Effector CD4-positive, alpha-beta T cell (primary cell): ENCODE results near the gene WT1.

ENCODE experiments used
- DNase-seq: peaks from one replicate; pipeline ENCODE4 v3.0.0-alpha.2; 2020

Gene WT1

GRCh38 chr11:32420937-32421901 is 14.1 kb downstream of the WT1 start:
- peak; percentile 12 for DNase-seq

- DNase-seq, result no peak
Observed at GRCh38 chr11:32420139-32420538, 15.2 kb downstream of the WT1 start.

DNA sequence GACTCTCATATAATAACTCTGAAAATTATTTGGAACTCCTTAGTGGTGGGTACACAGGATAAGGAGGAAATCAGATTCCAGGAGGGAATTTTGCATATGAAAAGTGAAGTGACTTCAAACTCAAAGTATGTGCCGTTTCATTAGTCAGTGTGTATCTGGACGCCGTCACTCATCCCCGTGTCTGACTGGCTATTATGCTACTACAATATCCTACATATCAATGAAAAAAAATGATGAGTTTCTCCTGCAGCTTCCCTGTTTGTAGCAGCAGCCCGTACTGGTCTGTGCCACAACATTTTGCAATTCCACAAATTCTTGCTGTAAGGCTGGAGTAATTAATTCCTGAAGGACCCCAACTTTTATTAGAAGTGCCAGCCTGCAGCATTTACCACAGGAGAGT is 16.5 kb downstream of the WT1 start:
- no peak for DNase-seq

DNA sequence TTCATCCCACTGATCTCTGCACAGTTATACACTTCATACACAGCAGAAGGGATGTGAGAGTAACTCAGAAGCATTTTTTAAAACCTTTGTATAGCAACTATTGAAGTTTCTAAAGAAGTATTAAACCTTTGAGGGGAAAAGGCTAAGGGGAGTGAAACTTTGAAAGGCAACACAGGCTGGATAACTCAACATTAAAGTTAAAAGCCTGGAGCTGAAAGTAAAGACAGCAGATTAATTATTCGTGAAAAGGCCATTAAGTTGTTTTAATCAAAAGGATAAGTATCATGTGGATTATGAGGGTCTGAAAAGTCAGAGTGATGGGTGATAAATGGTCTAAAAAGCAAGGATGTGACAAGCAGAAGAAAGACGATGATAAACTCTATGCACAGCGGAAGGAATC is 17.5 kb downstream of the WT1 start:
- no peak for DNase-seq

DNA sequence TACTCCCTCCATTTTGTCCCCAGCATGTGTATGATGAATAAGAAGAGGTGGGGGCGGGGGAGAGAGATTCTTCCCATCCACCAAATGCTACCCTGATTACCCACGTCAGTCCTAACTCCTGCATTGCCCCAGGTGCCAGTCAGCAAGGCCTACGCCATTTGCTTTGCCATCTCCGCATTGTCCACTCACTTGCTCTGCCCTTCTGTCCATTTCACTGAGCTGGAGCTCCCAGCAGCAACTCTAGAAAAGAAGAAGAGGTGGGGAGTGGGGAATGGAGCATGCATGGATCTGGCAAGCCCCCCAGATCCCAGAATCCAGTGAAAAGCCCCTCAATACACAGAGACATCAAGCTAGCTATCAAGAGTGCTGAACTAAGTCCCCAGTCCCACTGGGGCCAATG is 19.0 kb downstream of the WT1 start:
- no peak for DNase-seq

GRCh38 chr11:32414925-32415324 is 20.4 kb downstream of the WT1 start:
- DNase-seq, result no peak

DNA sequence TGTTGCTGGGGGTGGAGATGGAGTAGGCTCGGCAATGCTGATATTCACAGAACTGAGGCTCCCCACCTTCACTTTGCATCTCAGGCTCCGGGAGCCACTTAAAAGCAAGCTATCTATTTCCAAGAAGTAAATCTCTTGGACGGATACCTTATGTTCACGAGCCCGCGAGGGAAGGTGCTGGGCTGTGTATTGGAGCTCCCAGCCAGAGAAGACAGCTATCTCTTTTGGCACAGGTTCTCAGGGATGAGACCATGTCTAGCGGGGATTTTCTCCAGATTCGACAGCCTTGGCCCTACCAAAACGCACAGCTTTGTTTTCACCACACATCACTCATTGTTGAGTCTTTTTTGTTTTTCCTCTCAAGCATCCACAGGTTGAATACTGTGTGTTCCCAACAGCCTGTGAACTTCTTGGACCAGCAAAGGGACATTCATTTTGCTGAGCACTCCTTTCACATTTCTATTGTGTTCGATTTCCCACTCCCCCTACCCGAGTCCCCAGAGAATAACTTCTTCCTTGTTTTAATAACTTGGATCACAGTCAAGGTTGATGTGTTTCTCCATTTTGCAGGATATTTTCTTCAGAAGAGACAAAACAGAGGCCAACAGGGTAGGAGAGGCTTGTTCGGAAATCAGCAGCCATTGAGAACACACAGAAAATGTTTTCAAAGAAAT is 23.3 kb downstream of the WT1 start:
- no peak for DNase-seq

GRCh38 chr11:32405592-32405991 is 29.7 kb downstream of the WT1 start:
- no peak for DNase-seq

DNA sequence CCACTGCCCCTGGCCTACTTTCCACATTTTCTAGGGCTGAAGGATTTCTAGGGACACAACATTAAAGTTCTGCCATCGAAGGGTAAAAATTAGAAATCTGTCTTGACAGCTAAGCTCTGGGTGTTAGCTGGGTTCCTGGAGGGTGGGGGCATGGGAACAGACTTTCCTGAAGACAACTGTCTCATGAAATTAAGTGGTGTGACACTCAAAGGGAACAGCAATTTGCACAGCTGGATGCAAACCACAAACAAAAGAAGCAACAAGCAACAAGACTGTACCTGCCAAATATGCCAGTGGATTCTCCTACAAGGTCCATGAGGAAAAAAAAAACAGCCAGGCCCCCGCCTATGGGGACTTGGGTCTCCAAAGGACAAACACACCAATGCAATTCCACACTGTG is 32.5 kb downstream of the WT1 start:
- no peak for DNase-seq

GRCh38 chr11:32400670-32401369 is 34.5 kb downstream of the WT1 start:
- no peak for DNase-seq

GRCh38 chr11:32400196-32400595 is 35.1 kb downstream of the WT1 start:
- DNase-seq, result no peak

- no peak for DNase-seq
Observed at GRCh38 chr11:32396991-32397390, 38.3 kb downstream of the WT1 start.

- no peak for DNase-seq
Observed at GRCh38 chr11:32396331-32396730, 39.0 kb downstream of the WT1 start.

DNA sequence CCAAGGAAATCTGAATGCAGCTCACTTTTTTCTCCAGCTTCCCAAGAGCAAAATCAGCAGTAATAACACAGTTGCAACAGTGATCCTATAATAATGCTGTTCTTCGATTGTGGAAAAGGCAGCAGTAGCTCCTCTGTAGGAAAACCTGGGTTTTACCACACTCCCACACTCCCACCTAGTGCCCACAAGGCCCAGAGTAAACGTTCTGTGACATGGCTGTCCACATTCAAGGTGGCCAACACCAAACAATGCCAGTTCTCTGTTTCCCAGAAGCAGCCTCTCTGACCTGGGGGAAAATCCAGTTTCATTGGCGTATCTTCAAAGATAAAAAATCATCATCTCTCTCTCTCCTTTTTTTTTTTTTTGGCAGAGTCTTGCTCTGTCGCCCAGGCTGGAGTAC is 40.2 kb downstream of the WT1 start:
- DNase-seq, result no peak

DNA sequence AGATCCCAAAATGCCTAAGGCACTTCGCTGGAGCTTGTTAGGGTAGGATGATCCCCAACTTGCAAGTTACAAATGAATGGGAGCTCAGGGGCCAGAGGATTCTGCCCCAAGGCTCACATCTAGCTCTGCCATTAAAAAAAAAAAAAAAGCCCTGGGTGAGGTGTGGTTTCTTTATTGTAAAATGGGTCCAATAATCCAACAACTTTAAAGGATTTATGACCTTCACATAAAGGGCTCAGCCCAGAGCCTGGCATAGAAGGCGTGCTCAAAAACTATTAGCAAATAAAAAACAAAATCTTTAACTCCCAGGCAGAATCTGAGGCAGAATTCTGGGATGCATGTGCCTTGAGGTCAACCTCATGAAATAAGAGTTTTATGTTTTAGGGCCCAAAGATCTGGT is 42.5 kb downstream of the WT1 start:
- DNase-seq, result no peak

GRCh38 chr11:32391956-32392553 is 43.3 kb downstream of the WT1 start:
- no peak for DNase-seq

DNA sequence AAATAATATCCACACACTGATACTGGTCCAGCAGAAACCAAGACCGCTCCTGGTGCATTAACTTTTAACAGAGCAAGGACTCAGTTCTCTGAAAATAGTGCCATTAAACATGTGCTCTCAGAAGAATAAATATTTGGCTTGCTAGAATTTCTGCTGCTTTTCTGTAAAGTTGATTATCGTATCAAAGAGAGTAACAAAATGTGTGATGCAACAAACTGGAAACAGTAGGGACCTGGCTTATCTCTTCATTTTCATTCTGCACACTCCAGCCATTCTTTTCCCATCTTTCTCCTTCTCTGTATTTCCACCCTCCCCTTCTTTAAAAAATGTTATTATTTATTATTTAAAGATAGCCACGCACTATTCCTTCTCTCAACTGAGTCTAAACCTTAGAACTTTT is 43.9 kb downstream of the WT1 start:
- no peak for DNase-seq

DNA sequence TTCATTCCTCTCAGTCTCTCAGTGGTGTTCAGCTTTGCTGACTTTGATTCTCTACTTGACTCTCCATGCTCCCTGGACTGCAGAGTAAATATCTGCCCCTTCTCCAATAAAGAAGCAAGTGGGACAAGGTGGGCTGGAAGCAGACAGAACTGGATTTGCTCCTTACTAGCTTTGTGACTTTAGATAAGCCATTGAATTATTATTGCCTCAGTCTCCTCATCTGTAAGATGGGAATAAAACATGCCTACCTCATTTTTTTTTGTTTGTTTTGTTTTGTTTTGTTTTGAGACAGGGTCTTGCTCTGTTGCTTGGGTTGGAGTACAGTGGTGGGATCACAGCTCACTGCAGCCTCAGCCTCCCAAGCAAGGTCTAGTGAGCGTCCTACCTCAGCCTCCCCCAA is 44.6 kb downstream of the WT1 start:
- DNase-seq, result no peak

DNA sequence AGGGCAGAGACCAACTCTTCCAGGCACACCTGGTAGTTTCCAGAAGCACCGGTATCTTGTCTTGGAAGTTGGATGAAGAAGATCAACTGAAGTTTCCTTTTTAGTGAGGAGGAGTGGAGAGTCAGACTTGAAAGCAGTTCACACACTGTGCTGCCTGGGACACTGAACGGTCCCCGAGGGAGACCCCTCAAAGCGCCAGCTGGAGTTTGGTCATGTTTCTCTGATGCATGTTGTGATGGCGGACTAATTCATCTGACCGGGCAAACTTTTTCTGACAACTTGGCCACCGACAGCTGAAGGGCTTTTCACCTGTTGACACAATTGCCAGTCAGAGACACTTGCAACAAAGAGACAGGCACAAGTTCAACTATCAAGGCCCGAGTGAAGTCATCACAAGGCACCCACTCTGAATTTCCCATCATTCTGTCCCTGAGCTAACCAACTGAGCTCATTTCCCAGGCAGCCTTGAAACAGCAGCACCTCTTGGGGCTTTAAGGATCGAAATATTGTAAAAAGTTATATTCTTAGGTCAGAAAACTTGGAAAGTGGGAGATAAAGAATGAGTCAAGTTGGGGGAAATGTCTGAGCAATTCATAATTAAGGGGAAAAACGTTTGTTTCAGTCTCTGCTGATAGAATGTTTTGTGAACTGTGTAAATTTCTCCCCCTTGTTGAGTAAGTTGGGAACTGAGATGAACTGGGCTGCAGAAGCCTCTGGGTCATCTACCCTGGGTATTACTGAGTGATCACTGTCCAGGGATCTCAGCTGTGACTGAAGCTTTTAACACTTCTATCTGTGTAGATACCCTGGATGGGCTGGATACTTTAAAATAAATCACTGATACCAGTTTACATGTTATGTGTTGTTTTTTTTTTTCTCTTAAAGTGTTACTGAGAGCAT is 46.2 kb downstream of the WT1 start:
- no peak for DNase-seq

DNA sequence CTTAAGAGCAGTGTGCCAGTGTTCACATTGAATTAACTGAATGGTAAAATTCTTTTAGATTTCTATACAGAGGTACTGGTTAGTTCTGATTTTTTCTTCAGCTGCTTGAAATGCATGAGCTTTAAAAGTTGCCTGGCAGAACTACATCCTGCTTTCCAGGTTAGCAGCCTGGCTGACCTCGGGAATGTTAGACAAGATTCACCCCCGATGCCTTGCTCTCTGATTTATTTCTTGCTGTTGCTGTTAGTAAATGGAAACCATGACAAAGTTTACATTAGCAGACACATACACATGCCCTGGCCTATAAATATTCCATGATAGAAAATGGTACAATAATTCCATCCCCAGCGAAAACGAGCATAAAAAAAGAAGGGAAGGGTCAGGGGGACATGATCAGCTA is 47.0 kb downstream of the WT1 start:
- DNase-seq, result no peak

- no peak for DNase-seq
Observed at GRCh38 chr11:32387411-32387810, 47.9 kb downstream of the WT1 start.

- DNase-seq, result no peak
Observed at GRCh38 chr11:32386770-32387377, 48.5 kb downstream of the WT1 start.
